Measurements from ENCODE around the gene PSTK. TPM values are rescaled to one million over a fixed set of nuclear protein-coding genes. Genes with fewer than 3 reads are reported as not detected.

The PSTK gene
- total and polyA plus RNA-seq, 7 experiments from 2014 or later, result 4.3 to 13.2 (median 8.9) TPM

DNA sequence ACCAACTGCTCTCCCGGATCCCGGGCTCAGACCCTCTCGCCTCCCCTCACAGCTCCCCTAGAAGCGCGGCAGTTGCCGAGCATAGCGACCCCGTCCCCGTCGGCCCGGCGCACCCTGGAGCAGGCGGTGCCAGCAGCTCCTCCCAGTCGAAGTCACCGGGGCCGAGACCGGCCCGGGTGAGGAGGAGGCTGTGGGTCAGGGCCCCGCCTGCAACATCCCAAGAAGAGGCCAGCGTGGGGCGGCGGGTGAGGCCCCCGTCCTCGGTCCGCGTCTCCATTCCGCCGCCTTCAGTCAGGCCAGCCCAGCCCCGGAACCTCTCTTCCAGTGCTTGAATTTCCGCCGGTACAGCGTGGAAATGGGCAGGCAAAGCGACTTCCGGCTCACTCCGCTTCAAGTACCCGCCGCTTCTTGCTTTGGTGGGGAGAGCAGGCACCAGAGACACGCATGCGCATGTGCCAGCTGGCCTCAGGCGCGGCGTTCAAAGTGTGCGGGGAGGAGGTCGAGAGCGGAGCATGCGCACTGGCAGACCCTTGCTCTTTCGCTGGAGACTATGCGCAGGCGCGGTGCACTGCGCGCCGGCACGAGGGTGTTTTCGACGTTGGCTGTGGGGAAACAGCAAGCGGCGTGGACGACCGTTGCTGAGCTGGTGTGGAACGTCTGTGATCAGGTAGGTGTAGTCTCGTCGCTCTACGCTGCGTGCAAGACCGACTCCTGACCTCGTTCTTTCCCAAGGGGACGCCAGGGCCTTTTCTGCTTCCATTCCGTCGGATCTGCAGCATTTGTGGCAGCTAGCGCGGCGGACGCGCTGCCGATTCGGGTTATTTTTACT is 26.1 kb upstream of the PSTK start, which contains the start of gene C10orf88:
TSS of gene C10orf88 (minus strand) at position 326 of the 829 bp plus-strand sequence. CDS start at position 277, 49 bp downstream.
- ATAC-seq, result peak; percentile 97
- peaks cover 0 to 14% (median 0%) of the 10 kb centered on the region in 5 donors for H3K27me3 Mint-ChIP-seq
- intact Hi-C loops (cut with micrococcal nuclease), result loop anchor here (1.0 to 5.0 kb wide), 7 partner anchors 26 to 1963 kb away; partner anchors contain the start of genes BUB3 (in 2 of the 2), FAM24B (in 2 of the 2), IKZF5 (in 2 of the 2) and PLEKHA1 (in 2 of the 2)
- H3K4me3 Mint-ChIP-seq, result peak within 1 kb of the TSS; percentile 85 to 96 (median 90)
- peak within 1 kb of the TSS; percentile 72 for H3K27ac ChIP-seq (ENCODE audit: low read depth, low read length)
- DNase-seq, result peak; percentile 92 to 98 (median 97)
- peaks cover 0 to 7% (median 0%) of the 10 kb centered on the region in 3 experiments for H3K9me3 ChIP-seq (ENCODE audit: control insufficient read depth in 2 of 3, low read length in 3 of 3)
- ChIA-PET POLR2A (interaction anchor here (0.5 to 3.4 kb wide), 8 partner anchors 9 to 202 kb away, joined by 3 to 34 read pairs (median 5); partner anchors contain the start of genes ACADSB, BUB3, IKZF5 and PSTK), CTCF (interaction anchor here (0.6 kb wide), 1 partner anchor 78 kb away, joined by 3 read pairs; no protein-coding TSS in a partner anchor)
- peaks cover 26 to 60% (median 39%) of the 10 kb centered on the region in 7 donors for H3K4me1 Mint-ChIP-seq
- peak within 1 kb of the TSS; percentile 77 to 98 (median 90) for H3K27ac Mint-ChIP-seq
- H3K4me3 ChIP-seq (ENCODE audit: low read length), result peak within 1 kb of the TSS; percentile 69
- H3K27me3 ChIP-seq (ENCODE audit: control insufficient read depth in 2 of 2, insufficient read depth in 2 of 2, low read length in 2 of 2), result no peaks in the 10 kb centered on the region
- peaks cover 0 to 10% (median 4%) of the 10 kb centered on the region in 11 donors for H3K9me3 Mint-ChIP-seq
- H3K36me3 Mint-ChIP-seq, result peaks cover 0 to 20% (median 19%) of the 10 kb centered on the region in 5 donors
- H3K4me1 ChIP-seq (ENCODE audit: control insufficient read depth in 2 of 2, insufficient read depth in 2 of 2, low read length in 2 of 2), result peaks cover 16% of the 10 kb centered on the region in 2 donors
- H3K36me3 ChIP-seq (ENCODE audit: control insufficient read depth in 2 of 3, insufficient read depth in 3 of 3, low read length in 3 of 3), result no peaks in the 10 kb centered on the region

DNA sequence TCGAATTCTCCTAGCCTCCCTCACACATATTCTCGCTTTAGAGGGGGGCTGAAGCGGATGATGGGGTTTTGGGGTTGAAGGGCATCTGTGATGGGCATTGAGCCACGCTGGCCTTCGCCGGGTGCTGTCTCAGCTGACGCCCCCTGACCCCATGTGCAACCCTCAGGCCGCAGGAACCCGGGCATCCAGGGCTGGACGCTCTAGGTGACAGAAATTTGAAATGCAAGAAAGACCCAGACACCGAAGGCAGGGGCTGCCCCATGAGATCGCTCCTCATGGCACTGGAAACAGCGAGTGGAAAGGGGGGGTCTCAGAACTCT is 25.5 kb upstream of the PSTK start:
- no peaks in the 10 kb centered on the region for H3K27me3 ChIP-seq (ENCODE audit: control insufficient read depth in 2 of 2, insufficient read depth in 2 of 2, low read length in 2 of 2)
- H3K36me3 ChIP-seq (ENCODE audit: control insufficient read depth in 2 of 3, insufficient read depth in 3 of 3, low read length in 3 of 3), result no peaks in the 10 kb centered on the region
- peaks cover 16% of the 10 kb centered on the region in 2 donors for H3K4me1 ChIP-seq (ENCODE audit: control insufficient read depth in 2 of 2, insufficient read depth in 2 of 2, low read length in 2 of 2)
- peaks cover 0 to 14% (median 0%) of the 10 kb centered on the region in 5 donors for H3K27me3 Mint-ChIP-seq
- ATAC-seq (no peak), DNase-seq (no peak)
- peaks cover 26 to 54% (median 37%) of the 10 kb centered on the region in 7 donors for H3K4me1 Mint-ChIP-seq
- H3K4me3 ChIP-seq (ENCODE audit: low read length), result peak overlapping the region; percentile 69
- peaks cover 0 to 10% (median 4%) of the 10 kb centered on the region in 11 donors for H3K9me3 Mint-ChIP-seq
- H3K36me3 Mint-ChIP-seq, result peaks cover 0 to 19% (median 16%) of the 10 kb centered on the region in 5 donors
- CTCF ChIA-PET, result interaction anchor here (0.6 kb wide), 1 partner anchor 79 kb away, joined by 3 read pairs; no protein-coding TSS in a partner anchor
- intact Hi-C loops (cut with micrococcal nuclease), result loop anchor here (1.0 to 5.0 kb wide), 7 partner anchors 26 to 1963 kb away; partner anchors contain the start of genes BUB3 (in 2 of the 2), FAM24B (in 2 of the 2), IKZF5 (in 2 of the 2) and PLEKHA1 (in 2 of the 2)
- H3K4me3 Mint-ChIP-seq, result peak overlapping the region; percentile 13 to 96 (median 90)
- POLR2A ChIA-PET, result interaction anchor here (0.9 to 3.4 kb wide), 5 partner anchors 9 to 199 kb away, joined by 3 to 34 read pairs (median 7); partner anchors contain the start of genes ACADSB, BUB3, IKZF5 and PSTK
- no peak overlapping the region for H3K27ac ChIP-seq (ENCODE audit: low read depth, low read length)
- peak overlapping the region in 6 of 9 donors; percentile 67 to 98 (median 88) for H3K27ac Mint-ChIP-seq
- peaks cover 0 to 7% (median 0%) of the 10 kb centered on the region in 3 experiments for H3K9me3 ChIP-seq (ENCODE audit: control insufficient read depth in 2 of 3, low read length in 3 of 3)

DNA sequence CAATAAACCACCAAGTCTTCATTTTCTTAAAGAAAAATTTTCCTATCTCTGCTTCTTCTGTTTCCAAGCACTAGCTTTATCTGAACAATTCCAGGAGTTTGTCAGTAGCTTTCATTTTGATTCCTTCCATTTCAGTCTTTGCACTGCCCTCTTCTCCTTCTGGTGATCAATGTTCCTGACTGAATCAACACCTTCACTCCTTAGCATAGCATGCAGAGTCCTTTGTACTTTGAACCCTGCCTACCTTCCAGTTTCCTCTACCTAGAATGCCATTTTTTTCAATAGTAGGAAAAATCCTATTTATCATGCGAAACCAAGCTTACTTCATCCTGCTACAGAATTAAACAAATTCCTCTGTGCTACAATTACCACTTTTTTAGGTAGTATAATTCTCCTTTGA is 24.3 kb upstream of the PSTK start:
- ATAC-seq (no peak), DNase-seq (no peak)
- H3K27ac Mint-ChIP-seq, result no peak overlapping the region
- intact Hi-C loops (cut with micrococcal nuclease), result no loop called here
- H3K4me1 ChIP-seq (ENCODE audit: control insufficient read depth in 2 of 2, insufficient read depth in 2 of 2, low read length in 2 of 2), result peaks cover 16% of the 10 kb centered on the region in 2 donors
- no peaks in the 10 kb centered on the region for H3K27me3 ChIP-seq (ENCODE audit: control insufficient read depth in 2 of 2, insufficient read depth in 2 of 2, low read length in 2 of 2)
- no peak overlapping the region for H3K4me3 ChIP-seq (ENCODE audit: low read length)
- POLR2A ChIA-PET, result interaction anchor here (3.4 kb wide), 1 partner anchor 53 kb away, joined by 34 read pairs; the partner anchor contains the start of genes ACADSB and IKZF5
- H3K9me3 Mint-ChIP-seq, result peaks cover 0 to 10% (median 4%) of the 10 kb centered on the region in 11 donors
- H3K27me3 Mint-ChIP-seq, result peaks cover 0 to 14% (median 0%) of the 10 kb centered on the region in 5 donors
- peaks cover 19 to 42% (median 31%) of the 10 kb centered on the region in 7 donors for H3K4me1 Mint-ChIP-seq
- H3K9me3 ChIP-seq (ENCODE audit: control insufficient read depth in 2 of 3, low read length in 3 of 3), result peaks cover 0 to 7% (median 0%) of the 10 kb centered on the region in 3 experiments
- peaks cover 0 to 19% (median 11%) of the 10 kb centered on the region in 5 donors for H3K36me3 Mint-ChIP-seq
- no peaks in the 10 kb centered on the region for H3K36me3 ChIP-seq (ENCODE audit: control insufficient read depth in 2 of 3, insufficient read depth in 3 of 3, low read length in 3 of 3)
- no peak overlapping the region for H3K27ac ChIP-seq (ENCODE audit: low read depth, low read length)
- H3K4me3 Mint-ChIP-seq, result peak overlapping the region in 4 of 10 donors; percentile 8 to 16 (median 10)
- CTCF ChIA-PET, result no interaction called here

DNA sequence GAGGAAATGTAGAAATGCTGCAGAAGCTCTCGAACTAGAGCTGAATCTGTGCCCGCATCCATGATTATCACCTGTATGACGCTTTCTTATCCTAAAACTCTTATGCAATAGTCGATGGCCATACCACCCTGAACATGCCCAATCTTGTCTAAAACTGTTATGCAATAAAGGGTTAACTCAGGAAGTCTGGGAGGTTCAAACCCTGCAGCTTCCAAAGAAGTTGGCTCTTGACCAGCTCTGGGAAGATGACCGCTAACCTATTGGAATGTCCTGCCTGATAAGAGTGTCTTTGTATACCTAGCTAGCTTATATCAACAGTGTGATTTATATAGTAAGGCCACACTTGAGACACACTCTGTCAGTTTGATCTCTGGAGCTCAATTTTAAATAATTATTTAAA is 22.7 kb upstream of the PSTK start:
- no peak overlapping the region for H3K4me3 Mint-ChIP-seq
- H3K36me3 Mint-ChIP-seq, result peaks cover 0 to 14% (median 10%) of the 10 kb centered on the region in 5 donors
- no peak overlapping the region for H3K27ac Mint-ChIP-seq
- DNase-seq, result no peak
- Histone ChIP-seq H3K27ac (ENCODE audit: low read depth, low read length) (no peak overlapping the region), H3K36me3 (ENCODE audit: control insufficient read depth in 2 of 3, insufficient read depth in 3 of 3, low read length in 3 of 3) (no peaks in the 10 kb centered on the region), H3K27me3 (ENCODE audit: control insufficient read depth in 2 of 2, insufficient read depth in 2 of 2, low read length in 2 of 2) (no peaks in the 10 kb centered on the region), H3K9me3 (ENCODE audit: control insufficient read depth in 2 of 3, low read length in 3 of 3) (peaks cover 0 to 7% (median 0%) of the 10 kb centered on the region in 3 experiments), H3K4me3 (ENCODE audit: low read length) (no peak overlapping the region), H3K4me1 (ENCODE audit: control insufficient read depth in 2 of 2, insufficient read depth in 2 of 2, low read length in 2 of 2) (peaks cover 10 to 11% of the 10 kb centered on the region in 2 donors)
- peaks cover 0 to 14% (median 0%) of the 10 kb centered on the region in 5 donors for H3K27me3 Mint-ChIP-seq
- H3K9me3 Mint-ChIP-seq, result peaks cover 0 to 14% (median 4%) of the 10 kb centered on the region in 11 donors
- intact Hi-C loops (cut with micrococcal nuclease), result no loop called here
- ChIA-PET CTCF (interaction anchor here (0.9 kb wide), 1 partner anchor 22 kb away, joined by 3 read pairs; the partner anchor contains the start of gene PSTK), POLR2A (interaction anchor here (0.8 to 2.9 kb wide), 2 partner anchors 22 to 51 kb away, joined by 3 to 11 read pairs; partner anchors contain the start of genes ACADSB, IKZF5 and PSTK)
- peaks cover 17 to 31% (median 25%) of the 10 kb centered on the region in 7 donors for H3K4me1 Mint-ChIP-seq
- ATAC-seq, result no peak

DNA sequence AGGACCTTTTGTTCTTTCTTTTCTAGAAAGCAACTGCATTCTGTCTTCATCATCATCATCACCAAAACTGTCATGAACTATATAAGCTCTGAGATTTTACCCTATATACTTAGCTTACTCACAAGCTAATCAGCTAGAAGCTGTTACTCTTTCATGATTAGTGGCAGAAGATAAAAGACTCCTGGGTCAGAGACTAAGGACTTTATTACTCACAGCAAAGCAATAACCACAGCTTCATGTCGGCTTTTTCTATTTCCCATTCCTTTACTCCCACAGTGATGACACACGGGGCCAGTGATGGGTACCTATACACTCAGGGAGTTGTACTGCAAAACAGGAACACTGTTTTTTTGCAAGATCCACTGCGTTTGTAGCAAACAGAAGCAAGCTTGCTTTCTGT is 17.8 kb upstream of the PSTK start:
- Mint-ChIP-seq H3K36me3 (peaks cover 0 to 24% (median 21%) of the 10 kb centered on the region in 5 donors), H3K27ac (no peak overlapping the region), H3K4me1 (no peaks in the 10 kb centered on the region), H3K27me3 (peaks cover 0 to 18% (median 8%) of the 10 kb centered on the region in 5 donors), H3K9me3 (peaks cover 2 to 42% (median 17%) of the 10 kb centered on the region in 11 donors), H3K4me3 (no peak overlapping the region)
- ChIA-PET CTCF (no interaction called here), POLR2A (no interaction called here)
- Histone ChIP-seq H3K27ac (ENCODE audit: low read depth, low read length) (no peak overlapping the region), H3K4me3 (ENCODE audit: low read length) (no peak overlapping the region), H3K4me1 (ENCODE audit: control insufficient read depth in 2 of 2, insufficient read depth in 2 of 2, low read length in 2 of 2) (no peaks in the 10 kb centered on the region), H3K27me3 (ENCODE audit: control insufficient read depth in 2 of 2, insufficient read depth in 2 of 2, low read length in 2 of 2) (no peaks in the 10 kb centered on the region), H3K36me3 (ENCODE audit: control insufficient read depth in 2 of 3, insufficient read depth in 3 of 3, low read length in 3 of 3) (no peaks in the 10 kb centered on the region), H3K9me3 (ENCODE audit: control insufficient read depth in 2 of 3, low read length in 3 of 3) (peaks cover 0 to 8% (median 0%) of the 10 kb centered on the region in 3 experiments)
- DNase-seq (no peak), ATAC-seq (no peak)
- intact Hi-C loops (cut with micrococcal nuclease), result no loop called here

DNA sequence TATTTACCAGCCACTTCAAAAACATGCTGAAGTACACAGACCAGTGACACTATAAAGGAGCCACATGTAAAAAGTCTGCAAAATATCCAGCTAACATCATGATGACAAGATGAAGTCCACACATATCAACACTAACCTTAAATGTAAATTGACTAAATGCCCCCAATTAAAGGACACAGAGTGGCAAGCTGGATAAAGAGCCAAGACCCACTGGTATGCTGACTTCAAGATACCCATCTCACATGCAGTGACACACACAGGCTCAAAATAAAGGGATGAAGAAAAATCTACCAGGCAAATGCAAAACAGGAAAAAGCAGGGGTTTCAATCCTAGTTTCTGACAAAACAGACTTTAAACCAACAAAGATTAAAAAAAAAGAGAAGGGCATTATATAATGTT is 13.3 kb upstream of the PSTK start:
- no peak for ATAC-seq
- no peak for DNase-seq
- Mint-ChIP-seq H3K27ac (no peak overlapping the region), H3K4me1 (no peaks in the 10 kb centered on the region), H3K4me3 (no peak overlapping the region), H3K27me3 (peaks cover 5 to 34% (median 11%) of the 10 kb centered on the region in 5 donors), H3K36me3 (peaks cover 0 to 24% (median 21%) of the 10 kb centered on the region in 5 donors), H3K9me3 (peaks cover 11 to 63% (median 33%) of the 10 kb centered on the region in 11 donors)
- Histone ChIP-seq H3K9me3 (ENCODE audit: control insufficient read depth in 2 of 3, low read length in 3 of 3) (peaks cover 0 to 8% (median 0%) of the 10 kb centered on the region in 3 experiments), H3K27me3 (ENCODE audit: control insufficient read depth in 2 of 2, insufficient read depth in 2 of 2, low read length in 2 of 2) (no peaks in the 10 kb centered on the region), H3K4me1 (ENCODE audit: control insufficient read depth in 2 of 2, insufficient read depth in 2 of 2, low read length in 2 of 2) (no peaks in the 10 kb centered on the region), H3K27ac (ENCODE audit: low read depth, low read length) (no peak overlapping the region), H3K4me3 (ENCODE audit: low read length) (no peak overlapping the region), H3K36me3 (ENCODE audit: control insufficient read depth in 2 of 3, insufficient read depth in 3 of 3, low read length in 3 of 3) (no peaks in the 10 kb centered on the region)
- ChIA-PET CTCF (no interaction called here), POLR2A (no interaction called here)
- intact Hi-C loops (cut with micrococcal nuclease), result no loop called here
